GM19035 (cell line): ENCODE results near the gene DDAH1.
"Not testable (repeated sequence)": the region's sequence is repeated elsewhere in the genome, so short reads cannot be mapped to it uniquely, and the experiment has no call there.

Source experiments
- ATAC-seq: cut with Tn5 transposase; IDR thresholded peaks from one replicate; pipeline ENCODE4 v1.9.1; 2021; ENCODE audit not compliant: unreplicated experiment

The DDAH1 gene

DNA sequence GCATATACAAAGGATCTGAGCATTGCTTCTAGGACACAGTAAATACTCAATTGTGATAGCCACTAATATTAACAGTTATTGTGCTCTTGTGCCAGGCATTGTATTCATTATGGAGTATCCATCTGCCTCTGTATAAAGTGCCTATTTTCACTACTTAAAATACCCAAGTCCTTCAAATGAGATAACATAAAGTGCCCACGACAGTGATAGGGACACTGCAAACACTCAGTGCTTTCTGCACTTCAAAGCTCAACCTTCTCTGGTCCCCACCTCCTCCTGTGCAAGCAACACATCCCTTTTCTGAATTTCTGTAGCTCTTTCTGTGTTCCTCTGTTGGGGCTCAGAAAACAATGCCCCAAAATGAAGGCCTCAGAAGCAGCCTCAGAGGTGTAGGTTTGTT is 6.6 kb upstream of the DDAH1 start:
- no peak for ATAC-seq

DNA sequence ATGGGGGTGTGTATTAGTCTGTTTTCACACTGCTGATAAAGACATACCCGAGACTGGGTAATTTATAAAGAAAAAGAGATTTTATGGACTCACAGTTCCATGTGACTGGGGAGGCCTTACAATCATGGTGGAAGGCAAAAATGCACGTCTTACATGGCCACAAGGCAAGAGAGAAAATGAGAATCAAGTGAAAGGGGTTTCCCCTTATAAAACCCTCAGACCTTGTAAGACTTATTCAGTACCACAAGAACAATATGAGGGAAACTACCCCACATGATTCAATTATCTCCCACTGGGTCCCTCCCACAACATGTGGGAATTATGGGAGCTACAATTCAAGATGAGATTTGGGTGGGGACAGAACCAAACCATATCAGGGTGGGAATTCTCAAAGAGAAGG is 5.2 kb upstream of the DDAH1 start:
- not testable (repeated sequence) for ATAC-seq

DNA sequence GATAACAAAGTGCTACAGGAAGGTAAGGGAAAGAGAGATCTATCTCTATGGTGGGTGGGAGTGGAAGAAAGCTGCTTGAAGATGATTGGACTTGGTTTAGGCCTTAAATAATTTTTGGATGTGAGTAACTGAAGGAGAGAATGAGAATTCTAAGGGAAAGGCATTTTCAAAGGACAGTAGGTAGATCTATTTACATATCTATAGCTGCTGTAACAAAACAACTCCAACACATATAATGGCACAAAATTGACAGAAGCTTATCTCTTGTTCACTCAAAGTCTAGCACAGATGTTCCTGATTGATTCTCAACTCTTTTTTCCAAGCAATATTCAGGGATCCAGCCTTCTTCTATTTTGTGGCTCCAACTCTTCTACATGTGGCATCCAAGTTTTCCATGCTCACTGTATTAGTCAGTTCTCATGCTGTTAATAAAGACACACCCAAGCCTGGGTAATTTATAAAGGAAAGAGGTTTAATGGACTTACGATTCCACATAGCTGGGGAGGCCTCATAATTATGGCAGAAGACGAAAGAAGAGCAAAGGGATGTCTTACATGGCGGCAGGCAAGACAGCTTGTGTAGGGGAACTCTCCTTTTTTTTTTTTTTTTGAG is 3.1 kb upstream of the DDAH1 start:
- ATAC-seq, result no peak

- ATAC-seq, result no peak
Measured at GRCh38 chr1:85467036-85467435, 2.1 kb upstream of the DDAH1 start.

DNA sequence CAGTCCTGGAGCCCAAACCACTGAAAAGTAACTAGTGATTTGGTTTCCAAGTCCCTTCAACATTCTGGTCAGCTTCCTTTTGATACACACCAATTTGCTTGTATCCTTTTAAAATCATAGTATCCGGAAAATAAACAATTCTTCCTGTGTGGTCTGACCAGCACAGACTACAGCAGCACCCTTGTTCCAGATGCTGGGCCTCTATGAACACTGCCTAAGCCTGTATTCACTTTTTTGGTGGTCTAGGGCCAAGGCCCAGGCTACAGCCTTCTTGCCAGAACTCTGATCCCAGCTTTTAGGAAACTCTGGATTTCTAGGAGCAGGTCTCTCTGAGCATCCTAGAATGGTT is 801 bp upstream of the DDAH1 start:
- ATAC-seq, result no peak

DNA sequence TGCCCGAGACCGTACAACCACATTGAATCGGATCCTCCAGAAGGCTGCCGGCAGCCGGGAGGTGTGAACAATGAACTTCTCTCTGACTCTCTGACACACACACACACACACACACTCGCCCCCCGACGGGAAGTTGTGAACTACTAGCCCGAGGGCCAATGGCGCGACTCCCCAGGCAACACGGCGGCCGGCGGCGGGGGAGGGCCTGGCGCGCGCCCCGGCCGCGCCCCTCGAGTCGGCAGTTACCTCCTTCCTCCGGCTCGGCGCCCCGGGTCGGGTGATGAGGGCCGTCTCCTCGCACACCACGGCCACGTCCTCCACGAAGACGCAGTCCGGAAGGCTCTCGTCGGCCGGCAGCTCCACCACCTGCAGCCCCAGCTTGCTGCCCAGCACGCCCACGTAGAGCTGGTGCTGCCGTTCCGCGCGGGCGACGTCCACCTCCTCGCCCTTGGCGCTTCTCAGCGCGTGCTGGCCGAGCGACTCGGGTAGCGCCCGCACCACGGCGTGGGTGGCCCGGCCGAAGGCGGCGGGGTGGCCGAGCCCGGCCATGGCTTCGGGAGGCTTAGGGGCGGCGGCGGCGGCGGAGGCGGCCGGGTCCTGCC is 361 bp downstream of the DDAH1 start:
- peak; percentile 61 for ATAC-seq

GRCh38 chr1:85463731-85464496 is 1.0 kb downstream of the DDAH1 start:
- ATAC-seq, result no peak

GRCh38 chr1:85462931-85463649 is 1.9 kb downstream of the DDAH1 start:
- ATAC-seq, result no peak

GRCh38 chr1:85461216-85461918 is 3.6 kb downstream of the DDAH1 start:
- no peak for ATAC-seq

DNA sequence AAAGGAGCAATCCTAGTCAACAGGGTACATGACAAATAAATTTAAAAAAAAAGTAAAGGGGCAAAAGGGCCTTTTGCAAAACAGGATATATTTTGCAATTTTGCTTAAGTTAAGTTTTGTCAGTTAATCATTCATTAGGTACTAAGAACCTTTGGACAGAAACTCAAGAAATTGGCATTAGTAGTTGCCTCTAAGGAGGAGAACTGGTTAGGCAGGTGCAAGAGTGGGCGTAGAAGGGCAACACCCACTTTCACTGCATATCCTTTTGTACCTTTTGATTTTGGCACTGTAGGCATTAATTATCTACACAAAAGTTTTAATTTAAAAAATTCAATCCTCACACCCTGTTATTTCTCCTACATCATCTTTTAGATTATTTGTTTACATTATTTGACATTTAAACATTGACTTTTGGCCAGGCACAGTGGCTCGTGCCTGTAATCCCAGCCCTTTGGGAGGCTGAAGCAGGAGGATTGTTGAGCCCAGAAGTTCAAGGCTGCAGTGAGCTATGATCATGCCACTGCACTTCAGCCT is 4.3 kb downstream of the DDAH1 start:
- ATAC-seq, result no peak

DNA sequence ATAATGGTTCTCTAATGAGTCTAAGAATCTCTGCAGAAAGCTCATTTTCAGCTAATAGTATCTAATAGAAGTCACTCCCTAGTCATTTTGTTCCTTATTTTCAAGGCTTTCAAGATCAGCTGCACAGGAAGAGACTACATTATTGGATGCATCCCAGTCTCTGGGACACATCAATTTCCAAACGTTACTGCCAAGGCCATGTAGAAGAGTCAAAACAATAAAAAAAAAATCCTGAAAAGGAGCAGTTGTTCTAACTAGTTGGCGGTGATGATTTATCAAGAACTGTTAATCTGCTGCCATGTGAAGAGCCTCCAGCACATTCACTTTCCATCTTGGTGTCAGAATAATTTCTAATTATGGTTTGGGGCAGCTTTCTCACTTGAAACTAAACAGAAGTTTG is 5.7 kb downstream of the DDAH1 start:
- no peak for ATAC-seq

GRCh38 chr1:85454214-85454613 is 10.7 kb downstream of the DDAH1 start:
- no peak for ATAC-seq

- no peak for ATAC-seq
Measured at GRCh38 chr1:85453640-85454194, 11.2 kb downstream of the DDAH1 start.

DNA sequence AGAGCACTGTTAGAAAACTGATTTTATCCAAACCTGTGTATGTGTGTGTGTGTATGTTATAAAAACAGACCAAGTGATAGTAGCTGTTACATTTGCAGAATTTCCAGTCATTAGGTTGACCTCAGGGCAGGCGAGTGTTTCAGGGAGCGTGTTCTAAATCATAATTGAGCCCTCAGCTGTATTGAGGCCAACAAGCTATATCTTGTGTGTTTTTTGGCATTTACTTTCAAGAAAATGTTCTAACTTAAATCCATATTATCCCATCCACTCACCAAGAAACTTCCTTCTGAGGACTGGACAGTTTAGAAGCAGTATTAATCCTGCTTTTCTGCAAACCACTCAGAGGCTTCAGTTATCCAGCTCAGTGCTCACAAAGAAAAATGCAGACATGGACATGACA is 12.0 kb downstream of the DDAH1 start:
- no peak for ATAC-seq

GRCh38 chr1:85451236-85451830 is 13.6 kb downstream of the DDAH1 start:
- no peak for ATAC-seq

DNA sequence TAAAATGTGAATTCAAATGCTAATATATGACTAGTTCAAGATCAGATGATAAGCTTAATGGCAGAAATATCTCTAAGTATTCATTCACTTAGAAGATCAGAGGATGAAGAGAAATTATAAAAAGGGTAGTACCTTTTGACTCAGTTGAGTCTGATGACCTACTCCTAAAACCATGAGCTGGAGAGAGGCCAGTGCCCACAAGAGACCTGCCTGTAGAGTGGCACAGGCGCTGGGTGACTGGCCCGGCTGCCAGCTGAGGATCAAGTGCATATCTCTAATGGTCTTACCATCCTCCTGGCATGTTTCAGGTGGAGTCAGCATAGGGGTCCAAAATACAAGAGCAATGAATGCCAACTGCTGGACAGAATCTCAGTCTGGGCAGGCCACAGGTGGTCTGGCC is 14.1 kb downstream of the DDAH1 start:
- no peak for ATAC-seq

DNA sequence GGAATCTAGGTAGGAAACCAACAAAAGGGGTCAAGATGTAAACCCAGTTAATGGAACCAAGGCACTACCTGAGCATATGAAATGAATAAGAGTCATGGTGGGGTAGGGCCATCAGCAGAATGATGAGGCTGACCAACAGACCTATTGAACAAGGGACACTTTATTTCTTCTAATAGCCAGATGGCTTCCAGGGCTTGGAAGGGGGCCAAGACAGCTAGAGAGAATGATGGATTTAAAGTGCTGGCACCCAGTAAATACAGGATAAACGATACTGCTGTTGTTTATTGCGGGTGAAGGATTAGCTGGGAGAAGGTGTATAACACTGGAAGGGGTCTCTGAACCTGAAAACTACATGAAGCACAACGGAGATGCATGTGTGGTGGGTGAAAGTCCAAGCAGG is 15.6 kb downstream of the DDAH1 start:
- ATAC-seq, result no peak

GRCh38 chr1:85448358-85448757 is 16.6 kb downstream of the DDAH1 start:
- ATAC-seq, result no peak

- ATAC-seq, result no peak
Measured at GRCh38 chr1:85447006-85447943, 17.7 kb downstream of the DDAH1 start.
